WERI-Rb-1 (cell line): ENCODE measurements around the gene IAH1.

Experiments used
- DNase-seq: peaks from one replicate; pipeline ENCODE4 v3.0.0-alpha.2; 2020
- H3K27ac ChIP-seq: fragments of 250-450 bp; sonication (Bioruptor Pico); 2 replicates; pipeline ENCODE4 v1.5.1; 2020; ENCODE audit warnings: mild to moderate bottlenecking, moderate library complexity
- H3K27me3 ChIP-seq: fragments of 250-450 bp; sonication (Bioruptor Pico); 2 replicates; pipeline ENCODE4 v1.5.1; 2021; ENCODE audit warnings: mild to moderate bottlenecking, low read depth, moderate library complexity; ENCODE audit not compliant: insufficient read depth, severe bottlenecking
- H3K36me3 ChIP-seq: fragments of 250-450 bp; sonication (Bioruptor Pico); 2 replicates; pipeline ENCODE4 v1.5.1; 2020; ENCODE audit warnings: mild to moderate bottlenecking, moderate library complexity
- H3K4me3 ChIP-seq: 2 replicates; pipeline ENCODE4 v1.5.1; 2011; ENCODE audit warnings: low read depth, mild to moderate bottlenecking, control low read depth, low read length
- H3K9me3 ChIP-seq: fragments of 250-450 bp; sonication (Bioruptor Pico); 2 replicates; pipeline ENCODE4 v1.5.1; 2021; ENCODE audit warnings: mild to moderate bottlenecking, moderate library complexity; ENCODE audit not compliant: severe bottlenecking
- CTCF ChIP-seq: IDR thresholded peaks from 2 replicates; pipeline ENCODE4 v1.5.1; 2011; ENCODE audit warnings: low read depth, mild to moderate bottlenecking, control low read depth, inconsistent platforms, low read length

The IAH1 gene

GRCh38 chr2:9488583-9489547 lies 14.5 kb downstream of the IAH1 start:
- DNase-seq: no peak
- peaks cover 99% of the 10 kb centered on the region for H3K36me3 ChIP-seq

DNA sequence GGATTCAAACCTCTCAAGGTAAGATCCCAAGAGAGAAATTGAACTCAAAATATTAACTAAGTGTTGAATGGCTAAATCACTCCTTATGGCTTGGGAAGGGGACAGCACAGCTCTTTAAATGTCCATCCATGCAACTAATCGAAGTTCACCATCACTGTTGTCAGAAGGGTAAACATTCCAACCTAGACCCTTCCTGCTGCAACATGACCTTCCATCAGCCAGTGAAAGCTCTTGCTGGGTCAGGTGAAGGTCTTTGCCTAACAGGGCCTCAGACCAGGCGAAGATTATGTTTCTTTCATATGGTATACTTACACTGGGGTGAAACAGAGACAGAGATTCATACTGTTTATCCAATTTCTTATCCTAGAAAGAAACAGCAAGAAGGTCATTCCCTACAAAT lies 16.4 kb downstream of the IAH1 start:
- TF ChIP-seq CTCF: no peak
- DNase-seq: no peak
- H3K9me3 ChIP-seq: no peaks in the 10 kb centered on the region
- peaks cover 96% of the 10 kb centered on the region for H3K36me3 ChIP-seq
- no peak overlapping the region for H3K27ac ChIP-seq
- no peaks in the 10 kb centered on the region for H3K27me3 ChIP-seq
- no peak overlapping the region for H3K4me3 ChIP-seq

More at GRCh38 chr2:9488583-9489547, 14.5 kb downstream of the IAH1 start:
- no peaks in the 10 kb centered on the region for H3K27me3 ChIP-seq
- no peak for TF ChIP-seq CTCF
- H3K4me3 ChIP-seq: no peak overlapping the region
- no peaks in the 10 kb centered on the region for H3K9me3 ChIP-seq
- H3K27ac ChIP-seq: no peak overlapping the region

- no peaks in the 10 kb centered on the region for H3K9me3 ChIP-seq
- no peak overlapping the region for H3K27ac ChIP-seq
- no peak for TF ChIP-seq CTCF
- no peaks in the 10 kb centered on the region for H3K27me3 ChIP-seq
- H3K4me3 ChIP-seq: no peak overlapping the region
- peaks cover 94% of the 10 kb centered on the region for H3K36me3 ChIP-seq
- no peak for DNase-seq
Measured at GRCh38 chr2:9492927-9493326, 18.6 kb downstream of the IAH1 start.

- no peak overlapping the region for H3K4me3 ChIP-seq
- H3K36me3 ChIP-seq: peaks cover 94% of the 10 kb centered on the region
- no peaks in the 10 kb centered on the region for H3K9me3 ChIP-seq
- no peaks in the 10 kb centered on the region for H3K27me3 ChIP-seq
- no peak for TF ChIP-seq CTCF
- H3K27ac ChIP-seq: no peak overlapping the region
- no peak for DNase-seq
Measured at GRCh38 chr2:9493478-9493877, 19.1 kb downstream of the IAH1 start.

- peaks cover 91% of the 10 kb centered on the region for H3K36me3 ChIP-seq
- DNase-seq: no peak
Measured at GRCh38 chr2:9494081-9494480, 19.7 kb downstream of the IAH1 start.

More at GRCh38 chr2:9494081-9494480, 19.7 kb downstream of the IAH1 start:
- H3K4me3 ChIP-seq: no peak overlapping the region
- H3K27me3 ChIP-seq: no peaks in the 10 kb centered on the region
- H3K9me3 ChIP-seq: no peaks in the 10 kb centered on the region
- no peak overlapping the region for H3K27ac ChIP-seq
- no peak for TF ChIP-seq CTCF
